ENCODE measurements around the gene SLC8A1. TPM values are rescaled to one million over a fixed set of nuclear protein-coding genes. Genes with fewer than 3 reads are reported as not detected.

SLC8A1 gene
- total RNA-seq, 2 donors from 2014 or later = 23.2 to 28.2 TPM

GRCh38 chr2:40129725-40130124 is 322.2 kb downstream of the SLC8A1 start:
- Histone ChIP-seq H3K9me3 (no peaks in the 10 kb centered on the region), H3K27me3 (replicated peaks; ENCODE audit: insufficient read depth) (no peaks in the 10 kb centered on the region), H3K27ac (no peak overlapping the region), H3K36me3 (no peaks in the 10 kb centered on the region), H3K4me3 (no peak overlapping the region), H3K4me1 (replicated peaks) (no peaks in the 10 kb centered on the region)
- DNase-seq (ENCODE audit: low spot score) = no peak
- intact Hi-C loops (cut with DNase I) = no loop called here
- 82% methylated on average over 1 of the region's 1 CpG for WGBS
- TF ChIP-seq CTCF (IDR thresholded peaks at IDR 0.05) = no peak
- TF ChIP-seq POLR2AphosphoS5 (IDR thresholded peaks at IDR 0.05) = no peak
- no peak for TF ChIP-seq POLR2A (IDR thresholded peaks at IDR 0.05)

GRCh38 chr2:40128796-40129195 is 323.1 kb downstream of the SLC8A1 start:
- WGBS = 71% methylated on average over 1 of the region's 1 CpG
- H3K9me3 ChIP-seq = no peaks in the 10 kb centered on the region
- H3K27me3 ChIP-seq (replicated peaks; ENCODE audit: insufficient read depth) = no peaks in the 10 kb centered on the region
- no peak for TF ChIP-seq POLR2A (IDR thresholded peaks at IDR 0.05)
- TF ChIP-seq CTCF (IDR thresholded peaks at IDR 0.05) = no peak
- no peak for TF ChIP-seq POLR2AphosphoS5 (IDR thresholded peaks at IDR 0.05)
- H3K36me3 ChIP-seq = no peaks in the 10 kb centered on the region
- intact Hi-C loops (cut with DNase I) = no loop called here
- H3K27ac ChIP-seq = no peak overlapping the region
- no peak for DNase-seq (ENCODE audit: low spot score)
- no peaks in the 10 kb centered on the region for H3K4me1 ChIP-seq (replicated peaks)
- H3K4me3 ChIP-seq = no peak overlapping the region

- H3K4me3 ChIP-seq = no peak overlapping the region
- no peak for DNase-seq (ENCODE audit: low spot score)
- H3K4me1 ChIP-seq (replicated peaks) = no peaks in the 10 kb centered on the region
- no peaks in the 10 kb centered on the region for H3K9me3 ChIP-seq
- 66% methylated on average over 5 of the region's 5 CpGs for WGBS
- no peaks in the 10 kb centered on the region for H3K36me3 ChIP-seq
- no peaks in the 10 kb centered on the region for H3K27me3 ChIP-seq (replicated peaks; ENCODE audit: insufficient read depth)
- intact Hi-C loops (cut with DNase I) = no loop called here
- TF ChIP-seq POLR2A (IDR thresholded peaks at IDR 0.05) (no peak), POLR2AphosphoS5 (IDR thresholded peaks at IDR 0.05) (no peak), CTCF (IDR thresholded peaks at IDR 0.05) (no peak)
- H3K27ac ChIP-seq = no peak overlapping the region
Measured at GRCh38 chr2:40127890-40128557, 323.9 kb downstream of the SLC8A1 start.

- intact Hi-C loops (cut with DNase I) = no loop called here
- Histone ChIP-seq H3K9me3 (no peaks in the 10 kb centered on the region), H3K4me3 (no peak overlapping the region), H3K27me3 (replicated peaks; ENCODE audit: insufficient read depth) (no peaks in the 10 kb centered on the region), H3K4me1 (replicated peaks) (no peaks in the 10 kb centered on the region), H3K27ac (no peak overlapping the region), H3K36me3 (no peaks in the 10 kb centered on the region)
- 81% methylated on average over 3 of the region's 3 CpGs for WGBS
- no peak for TF ChIP-seq POLR2AphosphoS5 (IDR thresholded peaks at IDR 0.05)
- TF ChIP-seq POLR2A (IDR thresholded peaks at IDR 0.05) = no peak
- no peak for TF ChIP-seq CTCF (IDR thresholded peaks at IDR 0.05)
- DNase-seq (ENCODE audit: low spot score) = no peak
Measured at GRCh38 chr2:40127146-40127545, 324.7 kb downstream of the SLC8A1 start.

- TF ChIP-seq POLR2A (IDR thresholded peaks at IDR 0.05) = no peak
- TF ChIP-seq CTCF (IDR thresholded peaks at IDR 0.05) = no peak
- TF ChIP-seq POLR2AphosphoS5 (IDR thresholded peaks at IDR 0.05) = no peak
- no peak overlapping the region for H3K4me3 ChIP-seq
- intact Hi-C loops (cut with DNase I) = no loop called here
- no peak for DNase-seq (ENCODE audit: low spot score)
- H3K27me3 ChIP-seq (replicated peaks; ENCODE audit: insufficient read depth) = no peaks in the 10 kb centered on the region
- H3K27ac ChIP-seq = no peak overlapping the region
- no peaks in the 10 kb centered on the region for H3K36me3 ChIP-seq
- H3K9me3 ChIP-seq = no peaks in the 10 kb centered on the region
- 94% methylated on average over 3 of the region's 3 CpGs for WGBS
- no peaks in the 10 kb centered on the region for H3K4me1 ChIP-seq (replicated peaks)
Measured at GRCh38 chr2:40126006-40126405, 325.9 kb downstream of the SLC8A1 start.
